IPS DF 6.9 (cell line): ENCODE data around the gene PAQR3.
A peak's percentile ranks its signal among the peaks of the same experiment; 100 is the strongest.
"Not testable (repeated sequence)": the region's sequence is repeated elsewhere in the genome, so short reads cannot be mapped to it uniquely, and the experiment has no call there.

ENCODE experiments used
- DNase-seq: peaks from one replicate; pipeline ENCODE4 v3.0.0-alpha.2; 2013; ENCODE audit warnings: low read depth, low spot score
- H3K27ac ChIP-seq: one replicate; pipeline ENCODE4 v1.5.1; 2013; ENCODE audit warnings: low read length, control low read depth
- H3K27me3 ChIP-seq: 2 replicates; pipeline ENCODE4 v1.6.1; 2013; ENCODE audit warnings: mild to moderate bottlenecking, low read length; ENCODE audit not compliant: control insufficient read depth, insufficient read depth
- H3K36me3 ChIP-seq: 2 replicates; pipeline ENCODE4 v1.6.1; 2013; ENCODE audit warnings: low read length; ENCODE audit not compliant: control insufficient read depth, insufficient read depth
- H3K4me1 ChIP-seq: 2 replicates; pipeline ENCODE4 v1.6.1; 2013; ENCODE audit warnings: low read length; ENCODE audit not compliant: control insufficient read depth, insufficient read depth
- H3K4me3 ChIP-seq: 2 replicates; pipeline ENCODE4 v1.5.1; 2013; ENCODE audit warnings: mild to moderate bottlenecking, low read length
- H3K9me3 ChIP-seq: 2 replicates; pipeline ENCODE4 v1.6.1; 2013; ENCODE audit warnings: low read length, inconsistent platforms; ENCODE audit not compliant: control insufficient read depth, insufficient read depth
- WGBS: extraction: QIAGEN DNeasy Blood & Tissue Kit; methylation state at CpG from one replicate; pipeline ENCODE4 v1.1.7; 2013; ENCODE audit warnings: mixed read lengths, missing lambda C conversion rate; ENCODE audit not compliant: insufficient read length, insufficient coverage; 5-methylcytosine and 5-hydroxymethylcytosine counted together

PAQR3 gene

GRCh38 chr4:78901882-78902281 is 37.4 kb downstream of the PAQR3 start:
- WGBS, result no CpG with 5 or more reads among the region's 2 CpGs
- no peaks in the 10 kb centered on the region for H3K27me3 ChIP-seq
- no peaks in the 10 kb centered on the region for H3K9me3 ChIP-seq
- no peak for DNase-seq
- no peak overlapping the region for H3K4me3 ChIP-seq
- H3K27ac ChIP-seq, result no peak overlapping the region
- no peaks in the 10 kb centered on the region for H3K4me1 ChIP-seq
- no peaks in the 10 kb centered on the region for H3K36me3 ChIP-seq

GRCh38 chr4:78899302-78899701 is 39.9 kb downstream of the PAQR3 start:
- no peaks in the 10 kb centered on the region for H3K27me3 ChIP-seq
- DNase-seq, result no peak
- H3K4me3 ChIP-seq, result no peak overlapping the region
- H3K36me3 ChIP-seq, result no peaks in the 10 kb centered on the region
- no peaks in the 10 kb centered on the region for H3K4me1 ChIP-seq
- no peaks in the 10 kb centered on the region for H3K9me3 ChIP-seq
- no peak overlapping the region for H3K27ac ChIP-seq

- no peak overlapping the region for H3K27ac ChIP-seq
- H3K27me3 ChIP-seq, result no peaks in the 10 kb centered on the region
- no peak overlapping the region for H3K4me3 ChIP-seq
- H3K36me3 ChIP-seq, result no peaks in the 10 kb centered on the region; the same call in 1 of the 2 replicates
- no peaks in the 10 kb centered on the region for H3K9me3 ChIP-seq
- no peak for DNase-seq
- H3K4me1 ChIP-seq, result no peaks in the 10 kb centered on the region
Measured at GRCh38 chr4:78889955-78890354, 49.3 kb downstream of the PAQR3 start.

GRCh38 chr4:78885598-78885997 is 53.6 kb downstream of the PAQR3 start:
- no peak overlapping the region for H3K4me3 ChIP-seq
- H3K9me3 ChIP-seq, result no peaks in the 10 kb centered on the region
- no peak overlapping the region for H3K27ac ChIP-seq
- H3K36me3 ChIP-seq, result no peaks in the 10 kb centered on the region; the same call in 1 of the 2 replicates
- no peak for DNase-seq
- H3K4me1 ChIP-seq, result no peaks in the 10 kb centered on the region
- no peaks in the 10 kb centered on the region for H3K27me3 ChIP-seq

- no peaks in the 10 kb centered on the region for H3K36me3 ChIP-seq
- no peaks in the 10 kb centered on the region for H3K4me1 ChIP-seq
- no peaks in the 10 kb centered on the region for H3K9me3 ChIP-seq
- H3K4me3 ChIP-seq, result no peak overlapping the region
- no peak overlapping the region for H3K27ac ChIP-seq
- no peak for DNase-seq
- H3K27me3 ChIP-seq, result no peaks in the 10 kb centered on the region
Measured at GRCh38 chr4:78880874-78881492, 58.3 kb downstream of the PAQR3 start.

GRCh38 chr4:78878031-78878430 is 61.2 kb downstream of the PAQR3 start:
- H3K4me3 ChIP-seq, result no peak overlapping the region
- DNase-seq, result no peak
- no peak overlapping the region for H3K27ac ChIP-seq
- H3K27me3 ChIP-seq, result no peaks in the 10 kb centered on the region
- whole genome bisulfite sequencing, result no CpG with 5 or more reads among the region's 1 CpG
- H3K4me1 ChIP-seq, result no peaks in the 10 kb centered on the region
- H3K9me3 ChIP-seq, result no peaks in the 10 kb centered on the region
- peaks cover 3% of the 10 kb centered on the region; the same call in 1 of the 2 replicates for H3K36me3 ChIP-seq

GRCh38 chr4:78876568-78877320 is 62.5 kb downstream of the PAQR3 start:
- DNase-seq, result no peak
- no peak overlapping the region for H3K27ac ChIP-seq
- no peak overlapping the region for H3K4me3 ChIP-seq
- peaks cover 9% of the 10 kb centered on the region; the same call in 1 of the 2 replicates for H3K36me3 ChIP-seq
- H3K27me3 ChIP-seq, result no peaks in the 10 kb centered on the region
- no CpG with 5 or more reads among the region's 5 CpGs for WGBS
- H3K4me1 ChIP-seq, result no peaks in the 10 kb centered on the region
- no peaks in the 10 kb centered on the region for H3K9me3 ChIP-seq

GRCh38 chr4:78870056-78870455 is 69.2 kb downstream of the PAQR3 start:
- H3K27ac ChIP-seq, result no peak overlapping the region
- DNase-seq, result no peak
- peaks cover 9% of the 10 kb centered on the region; the same call in 1 of the 2 replicates for H3K36me3 ChIP-seq
- no peaks in the 10 kb centered on the region for H3K4me1 ChIP-seq
- no peaks in the 10 kb centered on the region for H3K27me3 ChIP-seq
- H3K4me3 ChIP-seq, result no peak overlapping the region
- no peaks in the 10 kb centered on the region for H3K9me3 ChIP-seq

GRCh38 chr4:78868712-78869111 is 70.5 kb downstream of the PAQR3 start:
- H3K27ac ChIP-seq, H3K9me3 ChIP-seq, DNase-seq, H3K4me3 ChIP-seq, H3K36me3 ChIP-seq, H3K4me1 ChIP-seq, H3K27me3 ChIP-seq: not testable (repeated sequence)
- WGBS, result no CpG with 5 or more reads among the region's 5 CpGs

GRCh38 chr4:78865451-78865850 is 73.8 kb downstream of the PAQR3 start:
- H3K9me3 ChIP-seq, result no peaks in the 10 kb centered on the region
- no peak overlapping the region for H3K27ac ChIP-seq
- H3K4me1 ChIP-seq, result no peaks in the 10 kb centered on the region
- H3K36me3 ChIP-seq, result no peaks in the 10 kb centered on the region
- H3K4me3 ChIP-seq, result no peak overlapping the region
- no peaks in the 10 kb centered on the region for H3K27me3 ChIP-seq
- no CpG with 5 or more reads among the region's 2 CpGs for WGBS
- no peak for DNase-seq

GRCh38 chr4:78864405-78865024 is 74.7 kb downstream of the PAQR3 start:
- H3K27me3 ChIP-seq, result no peaks in the 10 kb centered on the region
- H3K4me1 ChIP-seq, result no peaks in the 10 kb centered on the region
- H3K27ac ChIP-seq, result no peak overlapping the region
- no CpG with 5 or more reads among the region's 3 CpGs for WGBS
- peak; percentile 22 for DNase-seq
- H3K4me3 ChIP-seq, result no peak overlapping the region
- no peaks in the 10 kb centered on the region for H3K36me3 ChIP-seq
- H3K9me3 ChIP-seq, result no peaks in the 10 kb centered on the region
